ENCODE results near the gene RGS3.
"Not testable (repeated sequence)": the region's sequence is repeated elsewhere in the genome, so short reads cannot be mapped to it uniquely, and the experiment has no call there.

GRCh38 chr9:113437716-113438115 is 25.8 kb upstream of the RGS3 start:
- TF ChIP-seq POLR2A (IDR thresholded peaks at IDR 0.05; ENCODE audit: low read depth, low read length); POLR2AphosphoS5 (IDR thresholded peaks at IDR 0.05; ENCODE audit: low read depth, low read length); TAF1 (IDR thresholded peaks at IDR 0.05; ENCODE audit: borderline replicate concordance, low read depth, low read length): not testable (repeated sequence)
